Heart right ventricle (tissue), 16 donors: Measurements from ENCODE around the gene FAP. TPM values are rescaled to one million over a fixed set of nuclear protein-coding genes. Genes with fewer than 3 reads are reported as not detected.

Experiments
- ATAC-seq, 8 donors: fragments of 200-7000 bp; cut with Tn5 transposase; one replicate each; pipeline ENCODE4 v1.9.1; 2020; ENCODE audit warnings: mild to moderate bottlenecking in 8 of 8, moderate library complexity in 8 of 8, moderate number of reproducible peaks in 1 of 8
- DNase-seq, 2 donors: peaks; one replicate each; pipeline ENCODE4 v3.0.0-alpha.2; 2020
- H3K27ac ChIP-seq, 10 donors: fragments of 200-600 bp; sonication (generic) in 2 of 10; one replicate each; pipeline versions ENCODE4 v1.5.0 to v1.8.0; 2020 to 2022; ENCODE audit warnings: mild to moderate bottlenecking in 3 of 10
- H3K27me3 ChIP-seq, 7 donors: fragments of 200-600 bp; one replicate each; pipeline ENCODE4 v1.8.0; 2021 to 2022; ENCODE audit warnings: mild to moderate bottlenecking in 2 of 7
- H3K36me3 ChIP-seq, 9 donors: fragments of 200-600 bp; sonication (generic) in 1 of 9; one replicate each; pipeline versions ENCODE4 v1.5.0 to v1.8.0; 2020 to 2022; ENCODE audit warnings: mild to moderate bottlenecking in 2 of 9
- H3K4me1 ChIP-seq, 9 donors: fragments of 200-600 bp; sonication (generic) in 1 of 9; one replicate each; pipeline versions ENCODE4 v1.5.0 to v1.8.0; 2020 to 2022; ENCODE audit warnings: mild to moderate bottlenecking in 4 of 9
- H3K4me3 ChIP-seq, 10 donors: fragments of 200-600 bp; sonication (generic) in 2 of 10; one replicate each; pipeline versions ENCODE4 v1.5.0 to v1.8.0; 2020 to 2022; ENCODE audit warnings: mild to moderate bottlenecking in 7 of 10, moderate library complexity in 2 of 10
- H3K9me3 ChIP-seq, 11 donors: fragments of 200-600 bp in 10 of 11; sonication (generic) in 2 of 11; one replicate each; pipeline versions ENCODE4 v1.5.0 to v1.8.0; 2013 to 2022; ENCODE audit warnings: mild to moderate bottlenecking in 2 of 11, control low read depth in 1 of 11, moderate library complexity in 1 of 11
- CTCF ChIP-seq, 9 donors: fragments of 200-600 bp; sonication (generic) in 2 of 9; IDR thresholded peaks; one replicate each; pipeline versions ENCODE4 v1.5.0 to v1.8.0; 2021 to 2022; ENCODE audit warnings: antibody characterized with exemption in 9 of 9, mild to moderate bottlenecking in 5 of 9, moderate library complexity in 1 of 9
- WGBS, 2 donors: extraction: QIAGEN DNeasy Blood & Tissue Kit; methylation state at CpG; one replicate each; pipeline ENCODE4 v1.1.7; 2013; ENCODE audit warnings: inconsistent platforms in 1 of 2; 5-methylcytosine and 5-hydroxymethylcytosine counted together
- intact Hi-C, 10 donors: fragments of 100-400 bp; cut with DNase I; formaldehyde crosslinking; loops; one replicate each; pipeline versions ENCODE4 v1.11.1 to v1.14.2; 2022
- polyA plus RNA-seq, 2 donors: library from polyadenylated mRNA; stranded (reverse); fragments of 200-250 nt; gene quantifications; one replicate each; pipeline ENCODE4 v1.2.3, GENCODE V29; 2013
- total RNA-seq, 10 donors: library from RNA; stranded (reverse); fragmentation: NEBNext Ultra II Directional in 3 of 10; extraction: Animal tissue kit (Norgen Biotek cat#: 25700) in 3 of 10; gene quantifications; one replicate each; pipeline versions ENCODE4 v1.2.1 to v1.2.4, GENCODE V29; 2021 to 2023
- donor health status: Arrhythmogenic right ventricular cardiomyopathy.
- donor health status: ischemic (EF 13 %, LVEDD 7.1; RV severe dilation, severe dysfunction).
- donor health status: healthy with polysubstance abuse.
- donor health status: DM: no; HTN: yes; CAD: no.
- donor health status: DM: no; HTN: no; CAD: no.
- donor health status: ischemic (EF 25% LVEDD 6.9; RV normal size, moderate dysfunction).
- donor health status: ischemic (EF 25% LVEDD 5.7; RV mildly dilated, moderate dysfunction).
- donor health status: healthy.
- donor health status: DM: yes; HTN: yes; CAD: no.
- donor health status: Ischemic cardiomyopathy.
- donor health status: ischemic (EF 35%, LVEDD 5.7; RV mildly dilated, moderate dysfunction).
- donor health status: nonischemic (EF 11% LVEDD 7.7; RV severe dilation, severe dysfunction).
- donor health status: DM: yes; HTN: yes; CAD: no.
- donor health status: PGD.
- donor health status: ischemic (EF 29% LVEDD 5.4; RV normal size, mild dysfunction).
- donor health status: nonischemic (EF 23%, LVEDD 6.1; RV moderate dilation, normal function).

Gene FAP
- total and polyA plus RNA-seq, 12 donors, result 0.56 to 11.5 (median 2.2) TPM

GRCh38 chr2:162184821-162185450, 58.3 kb downstream of the FAP start:
- TF ChIP-seq CTCF (IDR thresholded peaks at IDR 0.05), result no peak
- Histone ChIP-seq H3K36me3 (peaks cover 0 to 32% (median 0%) of the 10 kb centered on the region in 9 donors), H3K4me1 (peaks cover 0 to 8% (median 0%) of the 10 kb centered on the region in 9 donors), H3K4me3 (no peak overlapping the region), H3K27me3 (no peaks in the 10 kb centered on the region), H3K27ac (no peak overlapping the region), H3K9me3 (no peaks in the 10 kb centered on the region)
- intact Hi-C loops, result no loop called here
- no peak for DNase-seq
- no peak for ATAC-seq
- WGBS, 2 donors, result 41 to 51% methylated on average over 2 of the region's 2 CpGs

GRCh38 chr2:162184359-162184758, 58.9 kb downstream of the FAP start:
- DNase-seq (no peak), ATAC-seq (no peak)
- intact Hi-C loops, result no loop called here
- Histone ChIP-seq H3K36me3 (peaks cover 0 to 34% (median 0%) of the 10 kb centered on the region in 9 donors), H3K9me3 (no peaks in the 10 kb centered on the region), H3K27ac (no peak overlapping the region), H3K4me3 (no peak overlapping the region), H3K4me1 (peaks cover 0 to 8% (median 0%) of the 10 kb centered on the region in 9 donors), H3K27me3 (no peaks in the 10 kb centered on the region)
- WGBS, 2 donors, result 93 to 96% methylated on average over 6 of the region's 6 CpGs
- no peak for TF ChIP-seq CTCF (IDR thresholded peaks at IDR 0.05)

DNA sequence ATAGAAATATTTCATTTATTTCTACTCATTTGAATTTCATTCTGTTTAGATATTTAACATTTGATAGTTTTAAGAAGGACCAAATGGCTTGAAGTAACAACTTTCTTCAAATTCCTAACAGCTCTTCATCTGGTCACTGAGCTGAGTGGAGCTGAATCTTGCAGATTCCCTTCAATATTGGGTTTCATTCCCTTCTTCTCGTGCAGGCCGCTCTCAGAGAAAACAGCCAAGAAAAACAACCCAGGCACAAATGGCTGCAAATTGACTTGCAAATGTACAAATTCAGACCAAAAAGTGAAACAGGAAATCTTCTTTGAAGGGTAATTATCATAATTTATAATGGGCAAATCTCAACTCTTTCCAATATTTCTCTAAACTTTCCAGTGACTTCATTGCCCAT, 60.9 kb downstream of the FAP start:
- Histone ChIP-seq H3K36me3 (peaks cover 0 to 27% (median 0%) of the 10 kb centered on the region in 9 donors), H3K27me3 (no peaks in the 10 kb centered on the region), H3K4me1 (peaks cover 0 to 8% (median 0%) of the 10 kb centered on the region in 9 donors), H3K4me3 (no peak overlapping the region), H3K9me3 (no peaks in the 10 kb centered on the region), H3K27ac (peak overlapping the region in 1 of 10 donors; percentile 10)
- WGBS, 2 donors, result 71 to 81% methylated on average over 2 of the region's 2 CpGs
- TF ChIP-seq CTCF (IDR thresholded peaks at IDR 0.05), result no peak
- intact Hi-C loops, result no loop called here
- ATAC-seq (no peak), DNase-seq (no peak)

- Histone ChIP-seq H3K27ac (no peak overlapping the region), H3K9me3 (no peaks in the 10 kb centered on the region), H3K36me3 (peaks cover 0 to 23% (median 0%) of the 10 kb centered on the region in 9 donors), H3K27me3 (no peaks in the 10 kb centered on the region), H3K4me1 (peaks cover 0 to 11% (median 0%) of the 10 kb centered on the region in 9 donors), H3K4me3 (no peak overlapping the region)
- ATAC-seq, result no peak
- intact Hi-C loops, result no loop called here
- WGBS, 2 donors, result 68 to 70% methylated on average over 4 of the region's 4 CpGs
- no peak for DNase-seq
- TF ChIP-seq CTCF (IDR thresholded peaks at IDR 0.05), result no peak
Measured at GRCh38 chr2:162177301-162177700, 65.9 kb downstream of the FAP start.
